ENCODE data around the gene SPINT3.
A peak's percentile ranks its signal among the peaks of the same experiment; 100 is the strongest.
"Not testable (repeated sequence)": the region's sequence is repeated elsewhere in the genome, so short reads cannot be mapped to it uniquely, and the experiment has no call there.

The SPINT3 gene

DNA sequence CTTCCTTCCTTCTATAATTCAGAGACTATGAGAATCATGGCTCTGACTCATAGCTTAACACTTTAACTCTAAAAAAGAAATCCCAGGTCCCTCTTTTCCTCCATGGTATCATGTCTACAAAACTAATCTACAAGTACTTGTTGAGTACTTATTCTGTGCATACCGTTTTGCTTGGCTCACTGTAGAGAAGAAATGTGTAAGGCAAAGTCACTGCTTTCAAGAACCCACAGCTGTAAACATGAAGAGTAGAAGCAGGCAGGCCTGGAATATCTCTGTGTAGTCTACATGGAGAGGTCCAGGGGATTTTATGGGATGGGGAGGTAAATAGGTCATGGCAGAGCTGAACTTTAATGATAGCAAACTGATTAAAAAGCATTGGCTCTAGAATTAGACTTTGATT, 13.8 kb downstream of the SPINT3 start:
- no peak for DNase-seq

- no peak for DNase-seq
These were observed 15.4 kb downstream of the SPINT3 start for GRCh38 chr20:45500022-45500421.

- DNase-seq: no peak
These were observed 17.4 kb downstream of the SPINT3 start for GRCh38 chr20:45497971-45498494.

DNA sequence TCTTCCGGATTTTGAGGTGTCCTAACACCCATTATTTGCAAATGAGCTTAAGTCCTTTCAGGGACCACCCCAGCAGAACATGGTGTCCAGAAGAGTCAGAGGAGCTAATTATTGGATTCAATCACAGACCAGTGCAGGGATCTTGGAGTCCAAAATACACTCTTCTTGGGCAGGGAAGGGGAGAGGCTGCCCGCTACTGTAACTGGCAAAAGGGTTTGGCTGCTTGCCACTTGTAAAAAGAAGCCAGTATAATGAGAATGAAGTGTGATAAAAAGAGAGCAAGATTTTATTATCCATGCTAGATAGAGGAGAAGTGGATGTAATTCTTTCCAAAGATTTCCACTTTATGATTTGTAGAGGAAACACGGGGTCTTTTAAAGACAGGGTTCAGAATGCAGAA, 19.3 kb downstream of the SPINT3 start:
- no peak for DNase-seq

DNA sequence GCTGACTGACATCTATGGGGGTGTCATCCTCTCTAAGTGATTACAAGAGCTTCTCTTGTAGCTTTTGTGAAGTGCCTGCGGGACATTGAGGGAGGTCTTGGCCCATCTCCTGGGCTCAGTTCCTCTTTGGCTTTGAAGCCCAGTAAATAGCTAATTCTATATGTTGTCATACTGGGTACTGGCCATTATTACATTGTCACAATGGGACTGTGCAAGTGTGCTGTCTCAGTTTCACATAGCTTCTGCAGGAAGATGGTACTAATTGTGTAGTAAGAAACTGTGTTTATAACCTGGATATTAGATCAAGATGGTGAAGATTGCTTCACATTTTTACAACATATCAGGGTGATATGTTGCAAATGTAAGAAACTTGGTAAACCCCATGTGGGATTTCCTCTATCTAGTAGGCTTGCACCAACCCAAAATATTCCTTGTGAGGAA, 19.9 kb downstream of the SPINT3 start:
- DNase-seq: no peak

DNA sequence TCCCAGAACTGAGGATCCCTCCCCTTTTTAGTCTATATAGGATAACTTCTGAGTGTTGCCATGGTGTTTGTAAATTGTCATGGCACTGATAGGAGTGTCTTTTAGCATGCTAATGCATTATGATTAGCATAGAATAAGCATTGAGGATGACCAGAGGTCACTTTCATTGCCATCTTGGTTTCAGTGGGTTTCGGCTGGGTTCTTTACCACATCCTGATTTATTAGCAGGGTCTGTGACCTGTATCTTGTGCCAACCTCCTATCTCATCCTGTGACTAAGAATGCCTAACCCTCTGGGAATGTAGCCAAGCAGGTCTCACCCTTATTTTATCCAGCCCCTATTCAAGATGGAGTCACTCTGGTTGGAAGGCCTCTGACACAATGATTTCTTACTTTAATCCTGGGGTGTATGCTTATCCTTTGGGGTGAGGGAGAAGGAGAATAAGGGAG, 26.3 kb downstream of the SPINT3 start:
- no peak for DNase-seq

DNA sequence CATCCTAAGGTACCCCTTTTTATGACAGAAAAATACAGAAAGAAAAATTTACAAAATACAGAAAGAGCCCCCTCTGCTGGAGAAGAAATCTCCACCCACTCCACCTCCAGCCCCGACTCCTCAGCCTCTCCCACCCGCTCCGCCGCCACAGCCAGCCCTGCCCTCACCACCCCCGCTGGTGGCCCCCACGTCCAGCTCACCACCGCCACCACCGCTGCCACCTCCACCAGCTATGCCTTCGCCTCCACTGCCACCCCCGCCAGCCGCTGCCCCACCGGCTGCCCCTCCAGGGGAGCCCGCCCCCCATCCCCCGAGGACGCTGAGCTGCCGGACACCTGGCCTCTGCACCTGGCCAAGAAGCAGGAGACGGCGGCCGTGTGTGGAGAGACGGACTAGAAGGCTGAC, 28.2 kb downstream of the SPINT3 start:
- DNase-seq: no peak

- no peak for DNase-seq
These were observed 30.0 kb downstream of the SPINT3 start for GRCh38 chr20:45485388-45485787.

DNA sequence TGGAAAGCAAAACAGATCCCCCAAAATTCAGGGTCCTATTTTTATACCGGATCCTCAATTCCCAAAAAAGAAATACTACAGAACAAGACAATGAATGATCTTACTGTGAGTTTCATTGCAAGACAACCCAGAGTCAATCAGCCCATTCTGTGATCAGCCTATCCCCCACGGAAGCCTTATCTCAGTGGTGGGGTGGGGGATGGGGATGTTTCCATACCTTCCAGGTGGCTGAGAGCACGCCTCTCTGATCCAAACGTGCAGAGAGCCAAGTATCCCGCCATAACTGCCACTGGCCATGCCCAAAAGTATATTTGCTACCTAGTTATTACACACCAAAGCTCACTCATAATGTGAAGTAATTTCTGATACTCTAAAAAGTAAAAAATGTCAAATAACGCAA, 30.7 kb downstream of the SPINT3 start:
- DNase-seq: no peak

GRCh38 chr20:45479822-45480221, 35.6 kb downstream of the SPINT3 start:
- DNase-seq: no peak

GRCh38 chr20:45477530-45478148, 37.8 kb downstream of the SPINT3 start:
- DNase-seq: not testable (repeated sequence)

DNA sequence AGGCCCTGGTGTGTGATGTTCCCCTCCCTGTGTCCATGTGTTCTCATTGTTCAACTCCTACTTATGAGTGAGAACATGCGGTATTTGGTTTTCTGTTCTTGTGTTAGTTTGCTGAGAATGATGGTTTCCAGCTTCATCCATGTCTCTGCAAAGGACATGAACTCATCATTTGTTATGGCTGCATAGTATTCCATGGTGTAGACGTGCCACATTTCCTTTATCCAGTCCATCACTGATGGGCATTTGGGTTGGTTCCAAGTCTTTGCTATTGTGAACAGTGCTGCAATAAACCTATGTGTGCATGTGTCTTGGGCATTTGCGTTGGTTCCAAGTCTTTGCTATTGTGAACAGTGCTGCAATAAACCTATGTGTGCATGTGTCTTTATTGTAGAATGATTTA, 43.1 kb downstream of the SPINT3 start:
- not testable (repeated sequence) for DNase-seq

DNA sequence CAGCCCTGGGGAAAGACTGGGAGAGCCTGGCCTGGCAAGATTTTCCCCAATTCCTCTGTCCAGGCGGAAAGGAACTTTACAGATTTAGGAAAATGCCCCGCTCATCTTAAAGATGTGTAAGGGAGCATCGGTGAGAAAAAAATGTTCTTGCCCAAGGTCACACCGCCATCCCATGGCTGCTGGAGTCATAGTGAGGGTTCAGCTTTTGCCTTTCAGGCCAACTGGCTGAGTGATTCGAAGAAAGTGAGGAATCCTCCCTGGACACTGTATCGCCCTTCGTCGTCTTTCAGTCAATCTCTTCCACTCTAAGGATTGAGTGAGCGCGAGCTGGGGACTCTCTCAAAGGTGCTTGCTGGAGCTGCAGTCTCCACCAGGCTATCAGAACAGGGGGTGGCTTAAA, 44.5 kb downstream of the SPINT3 start:
- DNase-seq: peak; percentile 17

DNA sequence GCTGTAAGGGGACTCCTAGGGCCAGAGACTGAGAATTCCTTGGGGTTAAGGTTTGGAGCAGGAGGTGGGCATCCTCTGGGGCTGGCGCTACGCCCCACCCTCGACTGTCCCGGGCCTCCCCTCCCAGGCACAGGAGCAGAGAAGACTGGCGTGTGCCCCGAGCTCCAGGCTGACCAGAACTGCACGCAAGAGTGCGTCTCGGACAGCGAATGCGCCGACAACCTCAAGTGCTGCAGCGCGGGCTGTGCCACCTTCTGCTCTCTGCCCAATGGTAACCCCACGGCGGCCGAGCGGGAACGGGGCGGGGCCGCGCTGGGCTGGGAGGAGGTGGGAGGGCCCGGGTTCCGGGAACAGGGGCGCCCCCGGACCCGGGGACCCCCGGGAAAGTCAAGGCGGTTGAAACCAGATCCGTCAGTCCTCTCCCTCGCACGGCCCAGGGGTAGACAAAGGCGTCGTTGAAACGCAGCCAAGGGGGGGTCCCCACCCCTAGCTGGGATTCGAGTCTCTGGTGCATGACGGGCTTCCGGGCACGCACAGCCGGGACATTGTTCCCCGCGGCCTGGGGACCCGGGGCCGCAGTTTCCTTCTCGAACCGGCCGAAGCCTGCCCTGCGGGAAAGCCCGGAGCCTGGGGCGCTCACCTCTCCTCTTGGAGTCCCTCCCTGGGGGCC, 45.0 kb downstream of the SPINT3 start:
- DNase-seq: peak; percentile 64

DNA sequence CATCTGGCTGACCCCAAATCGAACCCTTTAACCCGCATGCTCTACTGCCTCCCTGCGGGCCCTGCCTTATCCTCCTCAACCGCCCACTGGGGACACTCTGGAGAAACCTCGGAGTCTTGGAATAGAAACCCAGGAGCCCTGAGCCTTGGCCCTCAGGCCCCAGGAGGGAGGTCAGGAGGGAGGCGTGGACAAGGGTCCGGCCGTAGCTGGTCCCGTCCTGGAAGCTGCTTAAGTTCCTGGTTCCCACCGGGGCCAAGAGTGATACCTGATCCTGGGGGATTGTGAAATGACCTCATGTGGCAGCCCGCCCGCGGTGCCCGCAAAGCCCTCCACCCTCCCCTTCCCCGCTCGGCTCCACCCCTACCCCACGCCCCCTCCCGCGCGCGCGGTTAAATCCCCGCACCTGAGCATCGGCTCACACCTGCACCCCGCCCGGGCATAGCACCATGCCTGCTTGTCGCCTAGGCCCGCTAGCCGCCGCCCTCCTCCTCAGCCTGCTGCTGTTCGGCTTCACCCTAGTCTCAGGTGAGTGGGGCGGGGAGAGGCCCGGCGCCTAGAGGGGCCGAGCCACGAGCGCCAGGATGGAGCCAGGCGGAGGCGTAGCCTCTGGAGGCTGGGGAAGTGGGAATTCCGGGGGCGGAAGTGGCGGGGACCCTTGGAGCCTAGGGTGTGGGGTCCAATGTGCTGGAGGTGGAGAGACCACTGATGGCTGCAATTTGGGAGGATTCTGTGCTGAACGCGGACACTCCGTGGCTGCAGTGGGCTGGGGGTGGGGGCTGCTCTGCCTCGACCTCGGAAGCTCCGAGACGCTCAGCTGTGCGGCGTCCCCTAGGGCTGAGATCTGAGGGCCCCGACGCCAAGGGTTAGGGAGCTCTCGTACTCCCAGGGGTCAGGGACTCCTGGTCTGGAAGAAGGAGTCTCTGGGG, 45.8 kb downstream of the SPINT3 start, which contains the start of gene WFDC2:
TSS of gene WFDC2 (plus strand) at position 418 of the 926 bp plus-strand sequence. CDS start at position 447, 29 bp downstream.
- DNase-seq: peak; percentile 58

- DNase-seq: peak; percentile 62
These were observed 47.6 kb downstream of the SPINT3 start for GRCh38 chr20:45467861-45468260.

DNA sequence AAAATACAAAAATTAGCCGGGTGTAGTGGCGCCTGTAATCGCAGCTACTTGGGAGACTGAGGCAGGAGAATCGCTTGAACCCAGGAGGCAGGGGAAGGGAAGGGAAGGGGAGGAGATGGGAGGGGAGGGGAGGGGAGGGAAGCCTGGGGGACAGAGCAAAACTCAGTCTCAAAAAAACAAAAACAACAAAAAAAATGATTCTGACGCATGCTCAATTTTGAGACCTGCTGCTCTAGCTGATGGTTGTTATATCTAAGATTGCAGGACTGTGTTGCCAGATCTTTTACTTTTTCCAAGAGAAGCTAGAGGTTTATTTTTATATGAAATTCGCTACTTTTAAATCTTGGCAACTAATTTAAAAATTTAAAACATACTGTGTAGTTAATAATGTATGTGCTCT, 48.2 kb downstream of the SPINT3 start:
- DNase-seq: no peak

DNA sequence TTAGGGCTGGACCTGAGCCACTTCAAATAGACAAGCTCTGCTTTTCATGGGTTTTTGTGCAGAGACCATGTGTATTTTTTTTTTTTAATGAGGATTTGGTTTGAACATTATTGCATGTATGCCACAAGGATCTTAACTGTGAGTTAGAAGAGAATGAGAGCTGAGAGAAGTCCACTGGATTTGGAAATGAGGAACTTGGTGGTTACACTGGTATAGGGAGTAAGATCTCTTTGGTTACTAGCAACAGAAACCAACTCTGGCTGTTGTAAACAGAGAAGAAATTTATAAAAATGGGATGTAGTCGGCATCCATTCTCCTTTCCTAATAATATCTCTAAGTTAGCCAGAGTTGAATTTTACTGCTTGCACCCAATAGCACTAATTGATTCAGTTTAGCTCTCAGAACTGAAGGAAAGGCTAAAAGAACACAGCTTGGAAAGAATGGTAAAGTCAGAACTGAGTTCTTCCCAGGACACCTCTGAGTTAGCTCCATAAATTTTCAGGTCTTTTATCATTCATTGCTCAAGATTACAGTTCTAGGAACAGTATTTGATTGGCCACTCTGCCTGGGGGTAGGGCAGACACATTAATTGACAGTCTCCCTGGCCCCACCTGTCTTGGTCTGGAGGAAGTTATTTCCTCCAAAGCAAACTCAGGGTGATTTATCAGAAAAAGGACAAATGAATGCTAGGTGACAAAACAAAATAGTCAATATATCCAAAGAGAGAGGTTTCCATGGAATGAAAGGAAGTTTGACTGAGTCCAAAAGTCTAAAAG, 49.7 kb downstream of the SPINT3 start:
- no peak for DNase-seq

DNA sequence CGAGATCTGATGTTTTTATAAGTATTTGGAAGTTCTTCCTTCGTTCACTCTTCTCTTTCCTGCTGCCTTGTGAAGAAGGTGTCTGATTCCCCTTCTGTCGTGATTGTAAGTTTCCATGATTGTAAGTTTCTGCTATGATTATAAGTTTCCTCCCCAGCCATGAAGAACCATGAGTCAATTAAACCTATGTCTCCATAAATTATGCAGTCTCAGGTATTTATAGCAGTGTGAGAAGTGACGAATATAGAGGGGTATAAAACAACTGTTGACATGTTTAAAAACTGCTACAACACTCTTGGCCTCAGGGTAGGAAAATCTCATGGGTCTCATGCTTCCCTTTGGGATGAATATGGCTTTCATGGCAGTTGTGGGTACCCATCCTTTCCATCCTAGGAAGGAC, 51.7 kb downstream of the SPINT3 start:
- no peak for DNase-seq

GRCh38 chr20:45462711-45463509, 52.5 kb downstream of the SPINT3 start:
- no peak for DNase-seq
